Stomach (tissue), 9 donors: ENCODE results near the gene STK11IP. TPM values are rescaled to one million over a fixed set of nuclear protein-coding genes. Genes with fewer than 3 reads are reported as not detected.

Experiments
- DNase-seq, 2 donors: peaks; one replicate each; pipeline versions ENCODE4 v3.0.0 to v3.0.0-alpha.2; 2013 to 2019
- H3K27ac ChIP-seq, 5 donors: fragments of 200-600 bp in 4 of 5; sonication (generic) in 4 of 5; one replicate each; pipeline ENCODE4 v1.5.1; 2013 to 2019; ENCODE audit warnings: mild to moderate bottlenecking in 1 of 5, moderate library complexity in 1 of 5
- H3K27me3 ChIP-seq, 3 donors: fragments of 200-600 bp; sonication (generic); one replicate each; pipeline ENCODE4 v1.5.1; 2017 to 2019; ENCODE audit warnings: mixed run types in 1 of 3
- H3K36me3 ChIP-seq, 4 donors: fragments of 200-600 bp; sonication (generic); 1 replicate in 3 of 4; 2 replicates in 1 of 4; pipeline ENCODE4 v1.5.1; 2016 to 2019
- H3K4me1 ChIP-seq, 4 donors: fragments of 200-600 bp; sonication (generic); one replicate each; pipeline ENCODE4 v1.5.1; 2016 to 2019
- H3K4me3 ChIP-seq, 4 donors: fragments of 200-600 bp; sonication (generic) in 3 of 4; one replicate each; pipeline ENCODE4 v1.5.1; 2016 to 2019; ENCODE audit warnings: mild to moderate bottlenecking in 1 of 4
- H3K9me3 ChIP-seq, 4 donors: fragments of 200-600 bp; sonication (generic); one replicate each; pipeline ENCODE4 v1.5.1; 2016 to 2019
- CTCF ChIP-seq, 7 experiments: fragments of 450-650 bp in 4 of 7; fragments of 200-600 bp in 3 of 7; sonication (generic) in 3 of 7; IDR thresholded peaks; one replicate each; pipeline ENCODE4 v1.5.1; 2016 to 2019; ENCODE audit warnings: antibody characterized with exemption in 7 of 7, control low read depth in 2 of 7, mild to moderate bottlenecking in 1 of 7
- EP300 ChIP-seq: sonication (generic); formaldehyde crosslinking; IDR thresholded peaks from one replicate; pipeline ENCODE4 v1.6.1; 2017; ENCODE audit warnings: antibody characterized with exemption
- POLR2A ChIP-seq, 4 donors: fragments of 450-650 bp; IDR thresholded peaks; one replicate each; pipeline ENCODE4 v1.6.1; 2016; ENCODE audit warnings: antibody characterized with exemption in 4 of 4, control low read depth in 2 of 4, mild to moderate bottlenecking in 1 of 4, moderate library complexity in 1 of 4
- POLR2AphosphoS5 ChIP-seq, 3 donors: sonication (generic); formaldehyde crosslinking; IDR thresholded peaks; one replicate each; pipeline ENCODE4 v1.6.1; 2016; ENCODE audit warnings: antibody characterized with exemption in 3 of 3
- WGBS, 5 donors: extraction: QIAGEN DNeasy Blood & Tissue Kit in 3 of 5; methylation state at CpG; one replicate each; pipeline versions ENCODE4 v1.1.5 to v1.1.7; 2013 to 2018; 5-methylcytosine and 5-hydroxymethylcytosine counted together
- intact Hi-C: fragments of 100-400 bp; cut with DNase I; formaldehyde crosslinking; loops from one replicate; pipeline ENCODE4 v1.15.1; 2023; ENCODE audit warnings: low total_unique reads
- polyA plus RNA-seq, 3 donors: library from polyadenylated mRNA; stranded (reverse); fragments of 200-250 nt; gene quantifications; one replicate each; pipeline ENCODE4 v1.2.3, GENCODE V29; 2013
- total RNA-seq, 5 donors: library from RNA; depleted of rRNA; stranded (reverse); fragments of >200 nt; gene quantifications; one replicate each; pipeline versions ENCODE4 v1.1.0 to v1.2.3, GENCODE V29; 2014 to 2016
- donor health status: healthy with polysubstance abuse.
- donor health status: Bipolar disorder and iron deficiency.
- donor health status: healthy.

The STK11IP gene
- total and polyA plus RNA-seq, 8 donors = 6.8 to 89.5 (median 14.6) TPM

- intact Hi-C loops = no loop called here
- H3K36me3 ChIP-seq = peaks cover 0 to 64% (median 31%) of the 10 kb centered on the region in 4 donors
- peaks cover 0 to 12% (median 9%) of the 10 kb centered on the region in 4 donors for H3K4me1 ChIP-seq
- TF ChIP-seq CTCF (IDR thresholded peaks at IDR 0.05) (no peak), EP300 (no peak), POLR2AphosphoS5 (IDR thresholded peaks at IDR 0.05) (no peak), POLR2A (IDR thresholded peaks at IDR 0.05) (no peak)
- no peak overlapping the region for H3K27ac ChIP-seq
- 83 to 91% (median 87%) methylated on average over 18 to 21 of the region's 21 CpGs for whole genome bisulfite sequencing, 5 donors
- DNase-seq = no peak
- H3K27me3 ChIP-seq = peaks cover 0 to 8% (median 5%) of the 10 kb centered on the region in 3 donors
- no peaks in the 10 kb centered on the region for H3K9me3 ChIP-seq
- no peak overlapping the region for H3K4me3 ChIP-seq
These were observed 32.3 kb upstream of the STK11IP start for GRCh38 chr2:219565130-219566080.

- Histone ChIP-seq H3K9me3 (no peaks in the 10 kb centered on the region), H3K36me3 (peaks cover 0 to 63% (median 31%) of the 10 kb centered on the region in 4 donors), H3K27ac (no peak overlapping the region), H3K27me3 (peaks cover 0 to 21% (median 11%) of the 10 kb centered on the region in 3 donors), H3K4me1 (peaks cover 3 to 17% (median 15%) of the 10 kb centered on the region in 4 donors), H3K4me3 (no peak overlapping the region)
- WGBS, 5 donors = 85 to 95% (median 90%) methylated on average over 7 to 11 of the region's 11 CpGs
- no peak for DNase-seq
- no peak for TF ChIP-seq POLR2AphosphoS5 (IDR thresholded peaks at IDR 0.05)
- TF ChIP-seq EP300 = no peak
- no peak for TF ChIP-seq POLR2A (IDR thresholded peaks at IDR 0.05)
- TF ChIP-seq CTCF (IDR thresholded peaks at IDR 0.05) = no peak
- intact Hi-C loops = no loop called here
These were observed 31.0 kb upstream of the STK11IP start for GRCh38 chr2:219566640-219567039.

- Histone ChIP-seq H3K36me3 (peaks cover 0 to 58% (median 31%) of the 10 kb centered on the region in 4 donors), H3K4me3 (no peak overlapping the region), H3K27ac (no peak overlapping the region), H3K27me3 (peaks cover 0 to 25% (median 13%) of the 10 kb centered on the region in 3 donors), H3K9me3 (no peaks in the 10 kb centered on the region), H3K4me1 (peaks cover 8 to 22% (median 20%) of the 10 kb centered on the region in 4 donors)
- TF ChIP-seq CTCF (IDR thresholded peaks at IDR 0.05) = no peak
- no peak for TF ChIP-seq POLR2A (IDR thresholded peaks at IDR 0.05)
- no peak for TF ChIP-seq EP300
- no peak for TF ChIP-seq POLR2AphosphoS5 (IDR thresholded peaks at IDR 0.05)
- 73 to 96% (median 93%) methylated on average over 7 to 18 of the region's 18 CpGs for WGBS, 5 donors
- intact Hi-C loops = no loop called here
- no peak for DNase-seq
These were observed 30.5 kb upstream of the STK11IP start for GRCh38 chr2:219567131-219567530.

GRCh38 chr2:219567791-219568361, 29.8 kb upstream of the STK11IP start:
- intact Hi-C loops = no loop called here
- no peak for DNase-seq
- no peak overlapping the region for H3K4me3 ChIP-seq
- 89 to 94% (median 91%) methylated on average over 33 to 35 of the region's 35 CpGs for WGBS, 5 donors
- peaks cover 8 to 23% (median 22%) of the 10 kb centered on the region in 4 donors for H3K4me1 ChIP-seq
- TF ChIP-seq CTCF (IDR thresholded peaks at IDR 0.05) (no peak), POLR2A (IDR thresholded peaks at IDR 0.05) (no peak), POLR2AphosphoS5 (IDR thresholded peaks at IDR 0.05) (no peak), EP300 (no peak)
- H3K36me3 ChIP-seq = peaks cover 0 to 52% (median 28%) of the 10 kb centered on the region in 4 donors
- H3K27me3 ChIP-seq = peaks cover 0 to 31% (median 15%) of the 10 kb centered on the region in 3 donors
- H3K9me3 ChIP-seq = no peaks in the 10 kb centered on the region
- H3K27ac ChIP-seq = no peak overlapping the region
